CD4-positive, alpha-beta T cell treated with Interleukin-4 for 1 hour (primary cell): ENCODE results near the gene ZNF213.
A peak's percentile ranks its signal among the peaks of the same experiment; 100 is the strongest.
"Not testable (repeated sequence)": the region's sequence is repeated elsewhere in the genome, so short reads cannot be mapped to it uniquely, and the experiment has no call there.

Experiments used
- DNase-seq, 2 donors: peaks; one replicate each; pipeline ENCODE4 v3.0.0-alpha.2; 2020 to 2022

Gene ZNF213

GRCh38 chr16:3171855-3172593 is 37.2 kb downstream of the ZNF213 start:
- DNase-seq: peak in 1 of 2 donors; percentile 37

GRCh38 chr16:3173892-3174617 is 39.2 kb downstream of the ZNF213 start:
- DNase-seq: no peak

GRCh38 chr16:3174618-3175148 is 39.9 kb downstream of the ZNF213 start:
- DNase-seq: no peak

GRCh38 chr16:3175157-3176093 is 40.6 kb downstream of the ZNF213 start:
- DNase-seq: no peak

- DNase-seq: no peak
Observed at GRCh38 chr16:3179651-3180050, 44.8 kb downstream of the ZNF213 start.

GRCh38 chr16:3180445-3180878 is 45.6 kb downstream of the ZNF213 start:
- no peak for DNase-seq

- not testable (repeated sequence) for DNase-seq
Observed at GRCh38 chr16:3182293-3182607, 47.4 kb downstream of the ZNF213 start.

GRCh38 chr16:3182608-3183444 is 48.0 kb downstream of the ZNF213 start:
- peak; percentile 51 to 54 for DNase-seq

GRCh38 chr16:3183445-3184139 is 48.8 kb downstream of the ZNF213 start:
- DNase-seq: no peak

- DNase-seq: no peak
Observed at GRCh38 chr16:3186946-3187690, 52.3 kb downstream of the ZNF213 start.

- peak; percentile 60 to 63 for DNase-seq
Observed at GRCh38 chr16:3187798-3188674, 53.2 kb downstream of the ZNF213 start, which contains the start of gene OR1F1. TSS of gene OR1F1 (plus strand) at chr16:3188204.

- DNase-seq: no peak
Observed at GRCh38 chr16:3188675-3188924, 53.8 kb downstream of the ZNF213 start.

- peak in 1 of 2 donors; percentile 31 for DNase-seq
Observed at GRCh38 chr16:3188925-3189825, 54.3 kb downstream of the ZNF213 start.

- no peak for DNase-seq
Observed at GRCh38 chr16:3189869-3190268, 55.0 kb downstream of the ZNF213 start.

- DNase-seq: no peak
Observed at GRCh38 chr16:3190949-3191353, 56.1 kb downstream of the ZNF213 start.
